Cardiac muscle cell (in vitro differentiated cells and primary cell): ENCODE results near the gene SPRED2. TPM values are rescaled to one million over a fixed set of nuclear protein-coding genes. Genes with fewer than 3 reads are reported as not detected.

Experiments
- DNase-seq, 2 donors: peaks; one replicate each; pipeline versions ENCODE4 v3.0.0 to v3.0.0-alpha.2; 2010 to 2017; ENCODE audit warnings: low read depth in 1 of 2, low spot score in 1 of 2
- H3K27ac ChIP-seq: fragments of 200-600 bp; sonication (generic); 2 replicates; pipeline ENCODE4 v1.5.1; 2016
- H3K27me3 ChIP-seq: fragments of 200-600 bp; sonication (generic); 2 replicates; pipeline ENCODE4 v1.6.0; 2016; ENCODE audit warnings: control low read depth
- H3K36me3 ChIP-seq: fragments of 200-600 bp; sonication (generic); 2 replicates; pipeline ENCODE4 v1.5.1; 2016; ENCODE audit warnings: control low read depth
- H3K4me1 ChIP-seq: fragments of 200-600 bp; sonication (generic); 2 replicates; pipeline ENCODE4 v1.8.1; 2017; ENCODE audit warnings: low read depth, mild to moderate bottlenecking, mixed run types
- H3K4me3 ChIP-seq: fragments of 200-600 bp; sonication (generic); 2 replicates; pipeline ENCODE4 v1.5.1; 2016; ENCODE audit warnings: mild to moderate bottlenecking
- H3K9me3 ChIP-seq: fragments of 200-600 bp; sonication (generic); 2 replicates; pipeline ENCODE4 v1.5.1; 2017; ENCODE audit warnings: low read depth, mild to moderate bottlenecking, control low read depth
- polyA plus RNA-seq: library from polyadenylated mRNA; unstranded; fragments of >200 nt; fragmentation: Nextera tagmentation; extraction: Ambion mirVana; gene quantifications from 2 replicates; pipeline ENCODE4 v1.2.1, GENCODE V29; 2016
- total RNA-seq: library from RNA; depleted of rRNA; stranded (reverse); fragments of >200 nt; gene quantifications from 2 replicates; pipeline ENCODE4 v1.2.3, GENCODE V29; 2016
- TF ChIP-seq, protein P1 (sequence below): IDR thresholded peaks from 2 replicates; pipeline ENCODE4 v1.5.1; 2012; ENCODE audit warnings: low read depth, mild to moderate bottlenecking, low read length

SPRED2 gene
- total and polyA plus RNA-seq, 2 experiments from 2014 or later, result 11.7 to 18.9 TPM

DNA sequence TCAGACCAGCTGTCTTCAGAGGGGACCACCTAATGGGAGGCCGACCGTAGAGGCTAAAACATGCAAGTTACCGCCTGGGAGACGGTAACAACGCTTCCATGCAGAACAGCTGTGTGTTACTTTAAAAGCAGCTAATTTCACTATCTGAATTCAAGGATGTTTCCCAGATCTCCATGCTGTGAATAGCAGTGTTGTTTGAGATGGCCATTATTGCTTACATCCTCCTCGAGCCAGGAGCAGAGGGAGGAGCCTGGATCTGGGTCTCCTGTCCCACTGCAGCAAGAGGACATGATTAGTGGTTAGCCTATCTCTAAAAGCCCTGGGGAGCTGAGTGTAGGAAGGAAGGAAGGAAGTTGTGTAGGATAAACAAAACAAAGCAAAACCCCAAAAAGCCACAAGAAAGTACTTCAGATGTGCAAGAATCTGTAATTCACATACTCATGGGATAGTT is 153.8 kb downstream of the SPRED2 start:
- H3K4me1 ChIP-seq, result peaks cover 29% of the 10 kb centered on the region
- TF ChIP-seq, protein P1, sequence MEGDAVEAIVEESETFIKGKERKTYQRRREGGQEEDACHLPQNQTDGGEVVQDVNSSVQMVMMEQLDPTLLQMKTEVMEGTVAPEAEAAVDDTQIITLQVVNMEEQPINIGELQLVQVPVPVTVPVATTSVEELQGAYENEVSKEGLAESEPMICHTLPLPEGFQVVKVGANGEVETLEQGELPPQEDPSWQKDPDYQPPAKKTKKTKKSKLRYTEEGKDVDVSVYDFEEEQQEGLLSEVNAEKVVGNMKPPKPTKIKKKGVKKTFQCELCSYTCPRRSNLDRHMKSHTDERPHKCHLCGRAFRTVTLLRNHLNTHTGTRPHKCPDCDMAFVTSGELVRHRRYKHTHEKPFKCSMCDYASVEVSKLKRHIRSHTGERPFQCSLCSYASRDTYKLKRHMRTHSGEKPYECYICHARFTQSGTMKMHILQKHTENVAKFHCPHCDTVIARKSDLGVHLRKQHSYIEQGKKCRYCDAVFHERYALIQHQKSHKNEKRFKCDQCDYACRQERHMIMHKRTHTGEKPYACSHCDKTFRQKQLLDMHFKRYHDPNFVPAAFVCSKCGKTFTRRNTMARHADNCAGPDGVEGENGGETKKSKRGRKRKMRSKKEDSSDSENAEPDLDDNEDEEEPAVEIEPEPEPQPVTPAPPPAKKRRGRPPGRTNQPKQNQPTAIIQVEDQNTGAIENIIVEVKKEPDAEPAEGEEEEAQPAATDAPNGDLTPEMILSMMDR, result no peak
- H3K4me3 ChIP-seq, result no peak overlapping the region
- no peaks in the 10 kb centered on the region for H3K9me3 ChIP-seq
- DNase-seq, result peak; percentile 34 to 72
- H3K27me3 ChIP-seq, result peaks cover 30% of the 10 kb centered on the region
- H3K36me3 ChIP-seq, result no peaks in the 10 kb centered on the region
- H3K27ac ChIP-seq, result no peak overlapping the region

DNA sequence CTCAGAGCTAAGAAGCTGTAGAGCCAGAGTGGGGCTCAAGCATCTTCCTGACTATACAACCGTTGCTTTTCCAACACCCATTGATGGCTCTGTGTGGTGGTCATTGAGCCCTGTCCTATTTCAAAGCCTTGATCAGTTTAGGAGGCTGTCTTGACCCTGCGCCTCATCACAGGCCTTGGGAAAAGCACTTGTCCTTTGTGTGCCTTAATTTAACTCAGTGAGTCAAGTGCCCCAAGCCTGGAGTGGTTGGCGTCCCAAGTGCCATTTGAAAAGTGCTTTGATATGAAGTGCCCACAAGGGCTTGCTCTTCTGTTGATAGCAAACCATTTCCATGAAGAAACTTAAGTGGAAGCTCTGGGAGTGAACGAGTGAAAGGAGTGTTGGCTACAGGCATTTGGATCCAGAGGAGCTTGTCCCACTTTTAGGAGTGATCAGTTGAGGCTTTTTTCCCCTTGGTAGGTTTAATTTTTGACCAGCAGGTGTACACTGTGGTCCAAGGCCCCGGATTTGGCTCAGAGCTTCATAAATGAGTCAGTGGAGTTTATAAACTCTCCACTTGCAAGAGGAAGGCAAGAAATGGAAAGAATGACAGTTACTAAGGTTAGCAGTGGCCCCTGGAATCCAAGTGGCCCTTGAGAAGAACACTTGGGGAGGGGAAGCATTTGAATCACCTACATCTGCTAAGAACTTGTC is 154.5 kb downstream of the SPRED2 start:
- peaks cover 27% of the 10 kb centered on the region for H3K27me3 ChIP-seq
- H3K36me3 ChIP-seq, result no peaks in the 10 kb centered on the region
- TF ChIP-seq, protein P1, result no peak
- no peaks in the 10 kb centered on the region for H3K9me3 ChIP-seq
- DNase-seq, result peak in 1 of 2 donors; percentile 94
- H3K4me3 ChIP-seq, result no peak overlapping the region
- peak overlapping the region; percentile 18 for H3K27ac ChIP-seq
- H3K4me1 ChIP-seq, result peaks cover 29% of the 10 kb centered on the region

DNA sequence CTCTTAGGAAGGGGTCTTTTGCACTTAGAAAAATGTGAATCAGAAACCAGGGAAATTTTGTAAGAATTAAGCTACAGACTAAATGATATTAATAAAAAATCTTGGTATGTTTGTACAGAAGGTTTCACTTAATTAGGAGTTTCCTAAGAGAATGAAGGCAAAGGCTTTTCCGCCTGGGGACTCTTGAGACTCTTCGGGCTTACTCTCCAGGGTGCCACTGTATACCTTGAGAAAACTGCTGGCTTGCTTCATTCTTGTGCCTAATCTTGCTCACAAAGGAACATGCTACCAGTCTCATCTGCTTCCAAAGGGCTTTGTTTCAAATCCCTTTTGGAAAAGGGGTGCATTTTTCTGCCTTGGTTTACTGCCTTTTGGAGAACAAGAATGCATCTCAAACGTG is 155.3 kb downstream of the SPRED2 start:
- Histone ChIP-seq H3K27me3 (peaks cover 27% of the 10 kb centered on the region), H3K4me1 (peaks cover 29% of the 10 kb centered on the region), H3K9me3 (no peaks in the 10 kb centered on the region), H3K36me3 (no peaks in the 10 kb centered on the region), H3K27ac (peak overlapping the region; percentile 18), H3K4me3 (no peak overlapping the region)
- TF ChIP-seq, protein P1, result no peak
- no peak for DNase-seq

DNA sequence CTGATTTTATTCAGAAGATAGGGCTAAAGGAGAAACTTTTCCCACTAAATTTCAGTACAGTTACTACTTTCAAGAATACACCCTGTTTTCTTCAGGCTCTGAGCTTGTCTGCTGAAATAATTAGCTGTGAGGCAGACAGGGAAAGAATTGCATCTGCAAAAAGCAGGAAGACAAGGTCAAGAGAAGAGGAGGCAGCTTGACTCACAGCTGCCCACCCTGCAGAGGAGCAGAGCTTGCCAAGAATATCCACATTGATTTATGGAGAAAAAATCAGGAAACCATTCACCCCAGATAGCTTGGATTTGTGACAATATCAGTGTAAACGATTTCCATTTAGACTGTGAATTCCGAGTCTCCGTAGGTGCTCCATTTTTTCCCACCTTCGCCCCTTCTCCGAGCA is 155.8 kb downstream of the SPRED2 start:
- no peak overlapping the region for H3K4me3 ChIP-seq
- H3K9me3 ChIP-seq, result no peaks in the 10 kb centered on the region
- TF ChIP-seq, protein P1, result no peak
- H3K27me3 ChIP-seq, result peaks cover 27% of the 10 kb centered on the region
- no peak for DNase-seq
- H3K4me1 ChIP-seq, result peaks cover 29% of the 10 kb centered on the region
- H3K27ac ChIP-seq, result no peak overlapping the region
- peaks cover 2% of the 10 kb centered on the region for H3K36me3 ChIP-seq

DNA sequence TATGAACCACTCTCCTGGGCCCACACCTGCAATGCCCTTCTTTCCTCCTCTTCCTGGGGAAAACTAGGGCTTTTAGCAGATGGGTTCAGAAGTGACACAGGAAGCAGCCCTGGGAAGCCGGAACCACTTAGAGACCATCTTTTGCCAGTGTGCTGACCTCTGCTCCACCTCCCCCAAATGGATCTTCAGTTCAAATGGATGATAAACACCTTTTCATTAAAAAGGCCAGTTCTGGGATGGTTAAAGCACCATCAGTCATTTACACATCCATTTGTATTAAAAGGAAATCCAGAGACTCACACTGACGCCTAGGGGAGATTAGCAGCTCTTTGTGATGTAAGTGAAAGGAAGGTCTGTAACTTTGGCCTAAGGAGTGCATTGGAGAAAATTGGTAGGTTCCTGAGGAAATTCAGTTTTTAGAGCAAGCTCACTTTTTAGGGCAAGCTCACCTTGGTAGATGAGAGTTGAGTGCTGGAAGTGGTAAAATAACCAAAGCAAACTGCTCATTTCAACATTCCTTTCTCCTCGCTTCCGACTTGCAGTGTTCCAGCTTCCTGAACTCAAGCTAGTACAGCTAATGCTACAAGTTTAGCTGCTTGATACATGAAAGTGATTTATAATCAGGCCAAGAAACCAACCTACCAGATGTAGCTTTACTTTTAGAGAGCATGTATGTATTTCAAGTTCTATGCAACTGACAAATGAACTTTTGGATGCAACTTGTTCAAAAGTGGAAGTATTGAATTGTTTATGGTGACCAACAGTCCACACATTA is 157.1 kb downstream of the SPRED2 start:
- DNase-seq, result no peak
- TF ChIP-seq, protein P1, result no peak
- no peak overlapping the region for H3K4me3 ChIP-seq
- H3K36me3 ChIP-seq, result peaks cover 3% of the 10 kb centered on the region
- H3K27me3 ChIP-seq, result peaks cover 22% of the 10 kb centered on the region
- peaks cover 29% of the 10 kb centered on the region for H3K4me1 ChIP-seq
- H3K27ac ChIP-seq, result no peak overlapping the region
- H3K9me3 ChIP-seq, result no peaks in the 10 kb centered on the region
